ENCODE measurements around the gene RNASE1.

The RNASE1 gene

GRCh38 chr14:20754308-20754707, 48.3 kb downstream of the RNASE1 start:
- no peak overlapping the region for H3K9ac ChIP-seq (ENCODE audit: low read length)
- no peaks in the 10 kb centered on the region for H3K79me1 ChIP-seq (ENCODE audit: low read length)
- no peak overlapping the region for H3K4me3 ChIP-seq (ENCODE audit: low read depth, low read length)
- H3K36me3 ChIP-seq (ENCODE audit: control insufficient read depth in 1 of 2, insufficient read depth in 2 of 2, low read length in 2 of 2) = peaks cover 2% of the 10 kb centered on the region in 2 experiments
- no peak overlapping the region for H4K8ac ChIP-seq (ENCODE audit: low read depth, low read length)
- peaks cover 11% of the 10 kb centered on the region for H3K9me3 ChIP-seq (ENCODE audit: insufficient read depth, low read depth, low read length)
- no peak overlapping the region for H4K12ac ChIP-seq (ENCODE audit: low read depth, low read length)
- no peak overlapping the region for H3K4me2 ChIP-seq (ENCODE audit: low read length)
- H2AFZ ChIP-seq (ENCODE audit: insufficient read depth, low read length, poor library complexity) = no peak overlapping the region
- no peak overlapping the region for H2BK120ac ChIP-seq (ENCODE audit: insufficient read depth, low read length, poor library complexity)
- H3K14ac ChIP-seq (ENCODE audit: low read length) = no peak overlapping the region
- no peak overlapping the region for H3K27ac ChIP-seq (ENCODE audit: low read depth, low read length)
- H2BK5ac ChIP-seq (ENCODE audit: low read depth, low read length, poor library complexity) = no peak overlapping the region
- no peak overlapping the region for H3K18ac ChIP-seq (ENCODE audit: low read length)
- no peak overlapping the region for H3K4ac ChIP-seq (ENCODE audit: low read depth, low read length)
- peaks cover 0 to 2% of the 10 kb centered on the region in 2 experiments for H3K4me1 ChIP-seq (ENCODE audit: control insufficient read depth in 1 of 2, insufficient read depth in 2 of 2, low read length in 2 of 2)
- WGBS (ENCODE audit: extremely low coverage, insufficient coverage, insufficient read length) = no CpG with 5 or more reads among the region's 2 CpGs
- H2AK5ac ChIP-seq (ENCODE audit: low read length) = no peak overlapping the region
- no peak overlapping the region for H4K91ac ChIP-seq (ENCODE audit: low read depth, low read length)
- no peak for DNase-seq
- H3K79me2 ChIP-seq (ENCODE audit: control insufficient read depth, insufficient read depth, low read length, poor library complexity) = no peaks in the 10 kb centered on the region
- H3K23ac ChIP-seq (ENCODE audit: low read length) = no peak overlapping the region
- no peaks in the 10 kb centered on the region for H3K27me3 ChIP-seq (ENCODE audit: insufficient read depth, low read length)
- H2BK12ac ChIP-seq (ENCODE audit: low read length) = no peak overlapping the region

- no peak overlapping the region for H3K4ac ChIP-seq (ENCODE audit: low read depth, low read length)
- WGBS (ENCODE audit: extremely low coverage, insufficient coverage, insufficient read length) = no CpG with 5 or more reads among the region's 5 CpGs
- H3K9ac ChIP-seq (ENCODE audit: low read length) = no peak overlapping the region
- H2AK5ac ChIP-seq (ENCODE audit: low read length) = no peak overlapping the region
- no peak overlapping the region for H3K23ac ChIP-seq (ENCODE audit: low read length)
- H3K14ac ChIP-seq (ENCODE audit: low read length) = no peak overlapping the region
- H3K4me2 ChIP-seq (ENCODE audit: low read length) = no peak overlapping the region
- no peaks in the 10 kb centered on the region for H3K4me1 ChIP-seq (ENCODE audit: control insufficient read depth in 1 of 2, insufficient read depth in 2 of 2, low read length in 2 of 2)
- DNase-seq = no peak
- H3K79me1 ChIP-seq (ENCODE audit: low read length) = no peaks in the 10 kb centered on the region
- H3K79me2 ChIP-seq (ENCODE audit: control insufficient read depth, insufficient read depth, low read length, poor library complexity) = no peaks in the 10 kb centered on the region
- peaks cover 2% of the 10 kb centered on the region in 2 experiments for H3K36me3 ChIP-seq (ENCODE audit: control insufficient read depth in 1 of 2, insufficient read depth in 2 of 2, low read length in 2 of 2)
- no peak overlapping the region for H3K4me3 ChIP-seq (ENCODE audit: low read depth, low read length)
- no peak overlapping the region for H2AFZ ChIP-seq (ENCODE audit: insufficient read depth, low read length, poor library complexity)
- H3K9me3 ChIP-seq (ENCODE audit: insufficient read depth, low read depth, low read length) = peaks cover 11% of the 10 kb centered on the region
- no peak overlapping the region for H4K91ac ChIP-seq (ENCODE audit: low read depth, low read length)
- H4K12ac ChIP-seq (ENCODE audit: low read depth, low read length) = no peak overlapping the region
- H3K27ac ChIP-seq (ENCODE audit: low read depth, low read length) = no peak overlapping the region
- no peak overlapping the region for H2BK120ac ChIP-seq (ENCODE audit: insufficient read depth, low read length, poor library complexity)
- H2BK12ac ChIP-seq (ENCODE audit: low read length) = no peak overlapping the region
- no peak overlapping the region for H2BK5ac ChIP-seq (ENCODE audit: low read depth, low read length, poor library complexity)
- no peak overlapping the region for H3K18ac ChIP-seq (ENCODE audit: low read length)
- H3K27me3 ChIP-seq (ENCODE audit: insufficient read depth, low read length) = no peaks in the 10 kb centered on the region
- no peak overlapping the region for H4K8ac ChIP-seq (ENCODE audit: low read depth, low read length)
Measured at GRCh38 chr14:20751963-20752562, 50.6 kb downstream of the RNASE1 start.

Data from trophoblast cell (in vitro differentiated cells and primary cell).